Left ventricle myocardium inferior (tissue), 1 donor: ENCODE measurements around the gene NXT1. TPM values are rescaled to one million over a fixed set of nuclear protein-coding genes. Genes with fewer than 3 reads are reported as not detected.

ENCODE experiments used
- DNase-seq: peaks from one replicate; pipeline ENCODE4 v3.0.0-alpha.2; 2020
- H3K27ac ChIP-seq: fragments of 200-600 bp; replicated peaks from 2 replicates; pipeline ENCODE4 v1.8.0; 2021
- H3K27me3 ChIP-seq: fragments of 200-600 bp; 2 replicates; pipeline ENCODE4 v1.8.0; 2021; ENCODE audit warnings: low read depth
- H3K36me3 ChIP-seq: fragments of 200-600 bp; 2 replicates; pipeline ENCODE4 v1.8.0; 2021
- H3K4me1 ChIP-seq: fragments of 200-600 bp; 2 replicates; pipeline ENCODE4 v1.8.0; 2021
- H3K4me3 ChIP-seq: fragments of 200-600 bp; 2 replicates; pipeline ENCODE4 v1.8.0; 2021; ENCODE audit warnings: mild to moderate bottlenecking, moderate library complexity
- H3K9me3 ChIP-seq: fragments of 200-600 bp; replicated peaks from 2 replicates; pipeline ENCODE4 v1.8.0; 2021
- CTCF ChIP-seq: fragments of 200-600 bp; IDR thresholded peaks from 2 replicates; pipeline ENCODE4 v1.8.0; 2021; ENCODE audit warnings: antibody characterized with exemption, mild to moderate bottlenecking, borderline replicate concordance
- intact Hi-C: fragments of 100-400 bp; cut with micrococcal nuclease; formaldehyde crosslinking; loops from one replicate; pipeline ENCODE4 v1.11.0; 2022
- total RNA-seq: library from RNA; stranded (reverse); fragmentation: NEBNext Ultra II Directional; extraction: Animal tissue kit (Norgen Biotek cat#: 25700); gene quantifications from one replicate; pipeline ENCODE4 v1.2.1, GENCODE V29; 2021
- donor health status: DM: no; HTN: yes; CAD: no; lungs with severe emphysema.

NXT1 gene
- total RNA-seq, 1 donor from 2014 or later, result 7.3 TPM

- TF ChIP-seq CTCF, result no peak
- Histone ChIP-seq H3K36me3 (no peaks in the 10 kb centered on the region), H3K9me3 (no peaks in the 10 kb centered on the region), H3K27me3 (no peaks in the 10 kb centered on the region), H3K4me1 (peaks cover 36% of the 10 kb centered on the region), H3K27ac (peak overlapping the region; percentile 12), H3K4me3 (no peak overlapping the region)
- intact Hi-C loops, result no loop called here
- DNase-seq, result no peak
These were observed 38.6 kb upstream of the NXT1 start for GRCh38 chr20:23311947-23312506.

DNA sequence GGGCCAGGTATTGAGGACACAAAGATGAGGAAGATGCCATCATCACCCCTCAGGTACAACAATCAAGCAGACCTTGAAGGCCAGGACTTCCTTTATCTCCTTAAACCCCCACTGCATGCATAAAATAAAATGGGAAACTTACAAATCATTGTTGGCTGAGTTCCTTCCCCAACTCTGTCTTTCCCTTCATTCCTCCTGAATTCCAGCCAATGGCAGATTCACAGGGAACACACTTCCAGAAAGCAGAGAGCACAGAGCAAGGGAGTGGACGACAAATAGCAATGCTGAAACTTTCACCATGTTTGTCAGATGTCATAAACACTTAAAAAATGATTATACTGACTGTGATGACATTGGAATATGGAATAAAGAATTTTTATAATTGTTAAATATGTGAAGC is 37.3 kb upstream of the NXT1 start:
- intact Hi-C loops, result no loop called here
- Histone ChIP-seq H3K36me3 (no peaks in the 10 kb centered on the region), H3K27ac (no peak overlapping the region), H3K9me3 (no peaks in the 10 kb centered on the region), H3K4me3 (no peak overlapping the region), H3K27me3 (no peaks in the 10 kb centered on the region), H3K4me1 (peaks cover 36% of the 10 kb centered on the region)
- no peak for TF ChIP-seq CTCF
- no peak for DNase-seq

DNA sequence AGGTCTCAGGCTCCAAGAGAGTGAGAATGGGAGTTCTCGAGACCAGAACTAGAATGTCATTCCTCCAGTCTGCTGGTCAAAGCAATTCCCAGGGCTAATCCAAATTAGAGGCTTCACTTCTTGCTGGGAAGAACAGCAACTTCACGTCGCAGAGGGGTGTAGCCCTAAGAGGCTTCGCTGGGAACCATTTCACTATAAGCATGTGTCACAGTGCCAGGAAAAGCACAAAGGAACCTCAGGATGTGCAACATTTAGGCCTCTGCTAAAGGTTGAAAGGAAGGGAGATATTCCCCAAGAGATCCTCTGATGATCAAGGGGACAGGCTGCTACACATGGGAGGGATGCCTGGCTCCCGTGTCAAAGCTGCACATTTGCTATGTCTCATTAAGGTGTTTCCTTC is 35.9 kb upstream of the NXT1 start:
- Histone ChIP-seq H3K27ac (peak overlapping the region; percentile 66), H3K36me3 (no peaks in the 10 kb centered on the region), H3K4me3 (no peak overlapping the region), H3K9me3 (no peaks in the 10 kb centered on the region), H3K4me1 (peaks cover 36% of the 10 kb centered on the region), H3K27me3 (no peaks in the 10 kb centered on the region)
- no peak for TF ChIP-seq CTCF
- DNase-seq, result no peak
- intact Hi-C loops, result no loop called here

DNA sequence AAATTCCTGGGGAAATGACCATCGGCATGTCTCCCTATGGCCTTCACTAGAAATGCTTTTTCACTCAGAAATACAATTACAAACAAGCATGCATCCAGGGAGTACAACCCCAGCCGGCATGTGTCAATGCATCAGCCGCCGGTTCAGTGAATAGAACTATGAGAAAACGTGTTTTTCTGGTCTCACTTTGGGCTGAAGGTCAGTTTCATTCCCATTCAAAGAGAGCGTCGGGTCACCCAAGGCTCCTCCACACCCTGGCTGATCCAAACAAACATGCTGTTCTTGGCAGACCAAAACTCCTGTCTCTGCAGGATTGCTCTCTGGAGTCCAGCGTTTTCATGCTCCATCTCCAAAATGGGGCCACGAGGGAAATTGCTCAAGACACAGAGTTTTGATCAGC is 35.5 kb upstream of the NXT1 start:
- Histone ChIP-seq H3K36me3 (no peaks in the 10 kb centered on the region), H3K4me1 (peaks cover 36% of the 10 kb centered on the region), H3K27ac (peak overlapping the region; percentile 66), H3K27me3 (no peaks in the 10 kb centered on the region), H3K9me3 (no peaks in the 10 kb centered on the region), H3K4me3 (no peak overlapping the region)
- TF ChIP-seq CTCF, result no peak
- peak; percentile 45 for DNase-seq
- intact Hi-C loops, result no loop called here

- Histone ChIP-seq H3K4me1 (peaks cover 36% of the 10 kb centered on the region), H3K9me3 (no peaks in the 10 kb centered on the region), H3K4me3 (no peak overlapping the region), H3K27ac (no peak overlapping the region), H3K27me3 (no peaks in the 10 kb centered on the region), H3K36me3 (no peaks in the 10 kb centered on the region)
- intact Hi-C loops, result no loop called here
- TF ChIP-seq CTCF, result no peak
- no peak for DNase-seq
These were observed 34.0 kb upstream of the NXT1 start for GRCh38 chr20:23316626-23317025.
